GDM1 (cell line): ENCODE results near the gene KCNK7.
A peak's percentile ranks its signal among the peaks of the same experiment; 100 is the strongest.

ENCODE experiments used
- DNase-seq: peaks from one replicate; lab custom pipeline; 2025; lab: John Stamatoyannopoulos, UW

KCNK7 gene

GRCh38 chr11:65556470-65557279 is 38.9 kb downstream of the KCNK7 start:
- DNase-seq, result no peak

GRCh38 chr11:65555693-65556231 is 39.8 kb downstream of the KCNK7 start:
- DNase-seq, result no peak

GRCh38 chr11:65554842-65555430 is 40.7 kb downstream of the KCNK7 start:
- no peak for DNase-seq

- no peak for DNase-seq
Measured at GRCh38 chr11:65554057-65554818, 41.4 kb downstream of the KCNK7 start.

GRCh38 chr11:65553301-65554001 is 42.1 kb downstream of the KCNK7 start:
- no peak for DNase-seq

- DNase-seq, result no peak
Measured at GRCh38 chr11:65552388-65552951, 43.1 kb downstream of the KCNK7 start.

GRCh38 chr11:65551572-65552387 is 43.8 kb downstream of the KCNK7 start:
- peak; percentile 45 for DNase-seq

GRCh38 chr11:65549096-65549495 is 46.5 kb downstream of the KCNK7 start:
- DNase-seq, result no peak

GRCh38 chr11:65548395-65548794 is 47.2 kb downstream of the KCNK7 start:
- DNase-seq, result no peak

GRCh38 chr11:65547446-65548125 is 48.0 kb downstream of the KCNK7 start:
- no peak for DNase-seq

GRCh38 chr11:65546217-65546958 is 49.2 kb downstream of the KCNK7 start:
- no peak for DNase-seq

GRCh38 chr11:65545853-65546216 is 49.8 kb downstream of the KCNK7 start:
- no peak for DNase-seq
